ENCODE measurements around the gene UNCX.

DNA sequence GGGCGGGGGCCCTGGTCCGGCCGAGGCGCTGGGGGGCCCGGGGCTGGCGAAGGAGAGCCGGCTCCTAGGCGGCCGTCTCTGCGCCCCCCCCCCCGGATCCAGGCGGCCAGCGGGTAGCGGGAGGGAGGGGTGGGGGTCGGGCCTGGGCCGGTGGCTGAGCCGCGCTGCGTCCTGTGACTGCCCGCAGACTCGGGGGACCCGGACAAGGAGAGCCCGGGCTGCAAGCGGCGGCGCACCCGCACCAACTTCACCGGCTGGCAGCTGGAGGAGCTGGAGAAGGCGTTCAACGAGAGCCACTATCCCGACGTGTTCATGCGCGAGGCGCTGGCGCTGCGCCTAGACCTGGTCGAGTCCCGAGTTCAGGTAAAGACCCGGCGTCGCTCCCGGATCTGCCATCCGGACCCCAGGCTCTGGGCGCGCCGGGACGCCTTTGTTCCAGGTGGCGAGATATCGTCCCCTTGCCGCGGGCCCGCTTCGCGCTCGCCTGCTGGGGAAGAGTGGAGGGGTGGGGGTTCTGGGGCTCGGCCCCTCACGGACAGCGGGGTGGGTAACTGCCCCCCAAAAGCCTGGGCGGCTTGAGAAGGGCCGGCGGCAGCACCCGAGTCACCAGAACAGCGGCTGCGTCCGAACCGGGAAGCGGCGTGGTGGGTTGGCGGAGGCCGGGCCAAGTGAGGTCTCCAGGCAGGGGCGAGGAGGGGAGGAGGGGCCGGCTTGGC, 819 bp downstream of the UNCX start:
- TF ChIP-seq, protein P1, sequence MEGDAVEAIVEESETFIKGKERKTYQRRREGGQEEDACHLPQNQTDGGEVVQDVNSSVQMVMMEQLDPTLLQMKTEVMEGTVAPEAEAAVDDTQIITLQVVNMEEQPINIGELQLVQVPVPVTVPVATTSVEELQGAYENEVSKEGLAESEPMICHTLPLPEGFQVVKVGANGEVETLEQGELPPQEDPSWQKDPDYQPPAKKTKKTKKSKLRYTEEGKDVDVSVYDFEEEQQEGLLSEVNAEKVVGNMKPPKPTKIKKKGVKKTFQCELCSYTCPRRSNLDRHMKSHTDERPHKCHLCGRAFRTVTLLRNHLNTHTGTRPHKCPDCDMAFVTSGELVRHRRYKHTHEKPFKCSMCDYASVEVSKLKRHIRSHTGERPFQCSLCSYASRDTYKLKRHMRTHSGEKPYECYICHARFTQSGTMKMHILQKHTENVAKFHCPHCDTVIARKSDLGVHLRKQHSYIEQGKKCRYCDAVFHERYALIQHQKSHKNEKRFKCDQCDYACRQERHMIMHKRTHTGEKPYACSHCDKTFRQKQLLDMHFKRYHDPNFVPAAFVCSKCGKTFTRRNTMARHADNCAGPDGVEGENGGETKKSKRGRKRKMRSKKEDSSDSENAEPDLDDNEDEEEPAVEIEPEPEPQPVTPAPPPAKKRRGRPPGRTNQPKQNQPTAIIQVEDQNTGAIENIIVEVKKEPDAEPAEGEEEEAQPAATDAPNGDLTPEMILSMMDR (IDR thresholded peaks at IDR 0.05) = no peak
- no peak for TF ChIP-seq POLR2A (IDR thresholded peaks at IDR 0.05)

Measured in adrenal gland (tissue), 5 donors.